Calu3 (cell line): ENCODE measurements around the gene ERCC4. TPM values are rescaled to one million over a fixed set of nuclear protein-coding genes. Genes with fewer than 3 reads are reported as not detected.

Experiments used
- Bru-seq: library from RNA; stranded (reverse); fragments of 400-500 nt; gene quantifications from one replicate; lab custom pipeline; 2021; lab: Mats Ljungman, UMichigan
- BruChase-seq, 2 experiments: library from RNA; stranded (reverse); fragments of 400-500 nt; gene quantifications; one replicate each; lab custom pipeline; 2021; lab: Mats Ljungman, UMichigan
- BruUV-seq: library from RNA; stranded (reverse); fragments of 400-500 nt; replicated peaks from 2 replicates; lab custom pipeline; 2021; lab: Mats Ljungman, UMichigan
- CTCF ChIA-PET: fragments of 300-600 bp; sonication (Branson Sonifier 250); formaldehyde crosslinking; loops from one replicate; lab custom pipeline; 2022; ENCODE audit warnings: antibody characterized with exemption; lab: Charles Lee
- DNase-seq: peaks from one replicate; pipeline ENCODE4 v3.0.0; 2022
- H3K27ac Mint-ChIP-seq: one replicate; pipeline ENCODE4 v1.8.0; 2022; ENCODE audit warnings: mixed read lengths; ENCODE audit not compliant: unreplicated experiment
- H3K27me3 Mint-ChIP-seq: one replicate; pipeline ENCODE4 v1.8.0; 2022; ENCODE audit warnings: mixed read lengths; ENCODE audit not compliant: unreplicated experiment
- H3K36me3 Mint-ChIP-seq: one replicate; pipeline ENCODE4 v1.8.0; 2022; ENCODE audit warnings: mild to moderate bottlenecking, moderate library complexity, mixed read lengths; ENCODE audit not compliant: insufficient read depth, unreplicated experiment
- H3K4me1 Mint-ChIP-seq: one replicate; pipeline ENCODE4 v1.8.0; 2022; ENCODE audit warnings: mild to moderate bottlenecking, low read depth, mixed read lengths; ENCODE audit not compliant: unreplicated experiment
- H3K4me3 Mint-ChIP-seq: one replicate; pipeline ENCODE4 v1.8.0; 2022; ENCODE audit warnings: mild to moderate bottlenecking, low read depth, moderate library complexity, mixed read lengths; ENCODE audit not compliant: unreplicated experiment
- H3K9me3 Mint-ChIP-seq: one replicate; pipeline ENCODE4 v1.8.0; 2022; ENCODE audit warnings: low read depth, mixed read lengths; ENCODE audit not compliant: unreplicated experiment
- CTCF ChIP-seq: fragments of 200-600 bp; IDR thresholded peaks from one replicate; pipeline ENCODE4 v1.8.0; 2022; ENCODE audit warnings: antibody characterized with exemption; ENCODE audit not compliant: unreplicated experiment
- intact Hi-C: fragments of 100-400 bp; cut with micrococcal nuclease; formaldehyde crosslinking; loops from one replicate; pipeline ENCODE4 v1.10.0; 2022; ENCODE audit not compliant: unreplicated experiment
- long read RNA-seq: library from polyadenylated mRNA; stranded (forward); transcript quantifications from one replicate; pipeline ENCODE4 v2.0.0, GENCODE V29; 2022
- total RNA-seq: library from RNA; stranded (reverse); gene quantifications from 2 replicates; pipeline ENCODE4 v1.2.3, GENCODE V29; 2022

Gene ERCC4
- total RNA-seq (19.7 and 21.1 TPM in 2 replicates), Bru-seq, nascent RNA (percentile 74 among the genes with signal in this experiment), BruChase-seq, experiment 1, labeled RNA remaining after a 6-hour chase (percentile 70 among the genes with signal in this experiment), BruChase-seq, experiment 2, labeled RNA remaining after a 2-hour chase (percentile 85 among the genes with signal in this experiment)
- long read RNA-seq, partial matches to known transcripts = 0 of 2 reads
- long read RNA-seq, other reads (novel, unspliced or antisense) = 1 of 2 reads

GRCh38 chr16:13919683-13920509, at the start of gene ERCC4:
Gene ERCC4, plus strand, starts transcription at chr16:13920154. Its CDS starts 12 bp downstream, at chr16:13920166.
- CTCF ChIA-PET = interaction anchor here (0.6 to 1.3 kb wide), 17 partner anchors 11 to 1723 kb away, joined by 3 to 15 read pairs (median 4); partner anchors contain the start of genes MARF1 and PARN
- TF ChIP-seq CTCF = peak; percentile 95
- intact Hi-C loops = loop anchor here (1.0 to 10.0 kb wide), 5 partner anchors 54 to 605 kb away; no protein-coding TSS in a partner anchor
- H3K27ac Mint-ChIP-seq = peak within 1 kb of the TSS; percentile 92
- H3K4me1 Mint-ChIP-seq = peaks cover 25% of the 10 kb centered on the region
- peak; percentile 99 for DNase-seq
- H3K9me3 Mint-ChIP-seq = no peaks in the 10 kb centered on the region
- peaks cover 16% of the 10 kb centered on the region for H3K27me3 Mint-ChIP-seq
- H3K4me3 Mint-ChIP-seq = peak within 1 kb of the TSS; percentile 100
- peaks cover 20% of the 10 kb centered on the region for H3K36me3 Mint-ChIP-seq
- no TSS peak for BruUV-seq

- Mint-ChIP-seq H3K9me3 (no peaks in the 10 kb centered on the region), H3K4me3 (no peak overlapping the region), H3K27ac (no peak overlapping the region), H3K36me3 (no peaks in the 10 kb centered on the region), H3K27me3 (peaks cover 60% of the 10 kb centered on the region), H3K4me1 (no peaks in the 10 kb centered on the region)
- no TSS peak for BruUV-seq
- peak; percentile 56 for TF ChIP-seq CTCF
- intact Hi-C loops = no loop called here
- peak; percentile 16 for DNase-seq
- CTCF ChIA-PET = interaction anchor here (0.5 to 0.6 kb wide), 2 partner anchors 421 to 1393 kb away, joined by 3 read pairs; no protein-coding TSS in a partner anchor
Observed at GRCh38 chr16:13873835-13874438, 46.0 kb upstream of the ERCC4 start.

- CTCF ChIA-PET = interaction anchor here (0.6 kb wide), 1 partner anchor 111 kb away, joined by 4 read pairs; no protein-coding TSS in a partner anchor
- no peak overlapping the region for H3K4me3 Mint-ChIP-seq
- intact Hi-C loops = no loop called here
- H3K27me3 Mint-ChIP-seq = peaks cover 60% of the 10 kb centered on the region
- H3K4me1 Mint-ChIP-seq = no peaks in the 10 kb centered on the region
- H3K36me3 Mint-ChIP-seq = no peaks in the 10 kb centered on the region
- BruUV-seq = no TSS peak
- no peaks in the 10 kb centered on the region for H3K9me3 Mint-ChIP-seq
- DNase-seq = no peak
- no peak for TF ChIP-seq CTCF
- no peak overlapping the region for H3K27ac Mint-ChIP-seq
Observed at GRCh38 chr16:13875614-13876284, 44.2 kb upstream of the ERCC4 start.

GRCh38 chr16:13883276-13883675, 36.7 kb upstream of the ERCC4 start:
- H3K9me3 Mint-ChIP-seq = peaks cover 2% of the 10 kb centered on the region
- intact Hi-C loops = no loop called here
- CTCF ChIA-PET = interaction anchor here (0.5 kb wide), 1 partner anchor 1701 kb away, joined by 3 read pairs; no protein-coding TSS in a partner anchor
- no TSS peak for BruUV-seq
- no peak overlapping the region for H3K27ac Mint-ChIP-seq
- no peaks in the 10 kb centered on the region for H3K4me1 Mint-ChIP-seq
- no peaks in the 10 kb centered on the region for H3K36me3 Mint-ChIP-seq
- no peak for TF ChIP-seq CTCF
- H3K27me3 Mint-ChIP-seq = peaks cover 52% of the 10 kb centered on the region
- H3K4me3 Mint-ChIP-seq = no peak overlapping the region
- no peak for DNase-seq
